Esophagus (tissue), 2 donors: ENCODE measurements around the gene CD109. TPM values are rescaled to one million over a fixed set of nuclear protein-coding genes. Genes with fewer than 3 reads are reported as not detected.
A peak's percentile ranks its signal among the peaks of the same experiment; 100 is the strongest.
"Not testable (repeated sequence)": the region's sequence is repeated elsewhere in the genome, so short reads cannot be mapped to it uniquely, and the experiment has no call there.

Experiments used
- H3K27ac ChIP-seq, 2 donors: one replicate each; pipeline ENCODE4 v1.5.1; 2013; ENCODE audit warnings: low read depth in 2 of 2, mild to moderate bottlenecking in 2 of 2, inconsistent platforms in 1 of 2, low read length in 1 of 2, moderate library complexity in 1 of 2
- H3K27me3 ChIP-seq, 2 donors: one replicate each; pipeline ENCODE4 v1.6.1; 2013; ENCODE audit warnings: low read length in 2 of 2, control low read depth in 1 of 2, mild to moderate bottlenecking in 1 of 2; ENCODE audit not compliant: insufficient read depth in 2 of 2, control insufficient read depth in 1 of 2
- H3K36me3 ChIP-seq, 2 donors: one replicate each; pipeline ENCODE4 v1.6.1; 2013; ENCODE audit warnings: low read length in 1 of 2; ENCODE audit not compliant: control insufficient read depth in 2 of 2, insufficient read depth in 2 of 2
- H3K4me1 ChIP-seq, 2 donors: one replicate each; pipeline ENCODE4 v1.6.1; 2013; ENCODE audit warnings: low read length in 1 of 2; ENCODE audit not compliant: control insufficient read depth in 2 of 2, insufficient read depth in 2 of 2
- H3K4me3 ChIP-seq, 2 donors: one replicate each; pipeline ENCODE4 v1.5.1; 2013; ENCODE audit warnings: low read length in 2 of 2, mild to moderate bottlenecking in 2 of 2, low read depth in 1 of 2, moderate library complexity in 1 of 2
- H3K9me3 ChIP-seq, 2 donors: one replicate each; pipeline ENCODE4 v1.6.1; 2013; ENCODE audit warnings: mild to moderate bottlenecking in 2 of 2, low read depth in 1 of 2, low read length in 1 of 2, moderate library complexity in 1 of 2; ENCODE audit not compliant: control insufficient read depth in 2 of 2, insufficient read depth in 1 of 2
- WGBS, 2 donors: extraction: QIAGEN DNeasy Blood & Tissue Kit; methylation state at CpG; one replicate each; pipeline ENCODE4 v1.1.7; 2013; 5-methylcytosine and 5-hydroxymethylcytosine counted together
- polyA plus RNA-seq, 2 donors: library from polyadenylated mRNA; stranded (reverse); fragments of 200-250 nt; gene quantifications; one replicate each; pipeline ENCODE4 v1.2.3, GENCODE V29; 2013
- donor health status: healthy with polysubstance abuse.
- donor health status: Bipolar disorder and iron deficiency.

CD109 gene
- polyA plus RNA-seq, 2 donors: 3.6 to 7.9 TPM

- 51 to 53% methylated on average over 9 of the region's 9 CpGs for WGBS, 2 donors
- no peaks in the 10 kb centered on the region for H3K36me3 ChIP-seq
- no peak overlapping the region for H3K27ac ChIP-seq
Measured at GRCh38 chr6:73722318-73723060, 26.5 kb downstream of the CD109 start.

GRCh38 chr6:73723480-73723879 lies 27.5 kb downstream of the CD109 start:
- WGBS, 2 donors: 92 to 93% methylated on average over 2 of the region's 2 CpGs
- not testable (repeated sequence) for H3K4me3 ChIP-seq, H3K9me3 ChIP-seq, H3K27me3 ChIP-seq, H3K4me1 ChIP-seq, H3K27ac ChIP-seq, H3K36me3 ChIP-seq

More at GRCh38 chr6:73722318-73723060, 26.5 kb downstream of the CD109 start:
- Histone ChIP-seq H3K27me3 (no peaks in the 10 kb centered on the region), H3K4me1 (no peaks in the 10 kb centered on the region), H3K9me3 (no peaks in the 10 kb centered on the region), H3K4me3 (no peak overlapping the region)

- WGBS, 2 donors: 61 to 71% methylated on average over 3 of the region's 3 CpGs
- Histone ChIP-seq H3K4me3 (no peak overlapping the region), H3K27me3 (no peaks in the 10 kb centered on the region), H3K27ac (peak overlapping the region in 1 of 2 donors; percentile 48), H3K36me3 (no peaks in the 10 kb centered on the region), H3K4me1 (no peaks in the 10 kb centered on the region), H3K9me3 (no peaks in the 10 kb centered on the region)
Measured at GRCh38 chr6:73724389-73724788, 28.4 kb downstream of the CD109 start.

GRCh38 chr6:73725192-73725591 lies 29.2 kb downstream of the CD109 start:
- not testable (repeated sequence) for H3K9me3 ChIP-seq, H3K36me3 ChIP-seq, H3K27ac ChIP-seq, H3K27me3 ChIP-seq, H3K4me1 ChIP-seq, H3K4me3 ChIP-seq
- WGBS, 2 donors: 38 to 45% methylated on average over 8 of the region's 8 CpGs

- Histone ChIP-seq H3K4me3 (no peak overlapping the region), H3K36me3 (no peaks in the 10 kb centered on the region), H3K27ac (no peak overlapping the region), H3K27me3 (no peaks in the 10 kb centered on the region), H3K4me1 (no peaks in the 10 kb centered on the region), H3K9me3 (no peaks in the 10 kb centered on the region)
- 87 to 90% methylated on average over 5 of the region's 5 CpGs for WGBS, 2 donors
Measured at GRCh38 chr6:73727114-73727513, 31.1 kb downstream of the CD109 start.

GRCh38 chr6:73728548-73729205 lies 32.7 kb downstream of the CD109 start:
- Histone ChIP-seq H3K9me3 (peaks cover 0 to under 1% of the 10 kb centered on the region in 2 donors), H3K27ac (no peak overlapping the region), H3K4me1 (no peaks in the 10 kb centered on the region), H3K4me3 (no peak overlapping the region), H3K36me3 (no peaks in the 10 kb centered on the region), H3K27me3 (no peaks in the 10 kb centered on the region)
- 75 to 78% methylated on average over 4 of the region's 4 CpGs for WGBS, 2 donors

GRCh38 chr6:73731285-73731684 lies 35.3 kb downstream of the CD109 start:
- Histone ChIP-seq H3K4me3 (no peak overlapping the region), H3K27me3 (no peaks in the 10 kb centered on the region), H3K4me1 (no peaks in the 10 kb centered on the region), H3K9me3 (peaks cover 0 to 2% of the 10 kb centered on the region in 2 donors), H3K36me3 (peaks cover 0 to 2% of the 10 kb centered on the region in 2 donors), H3K27ac (no peak overlapping the region)
- 86% methylated on average over 5 of the region's 5 CpGs for WGBS, 2 donors

- WGBS, 2 donors: 63 to 67% methylated on average over 6 of the region's 6 CpGs
- H3K36me3 ChIP-seq: peaks cover 0 to 2% of the 10 kb centered on the region in 2 donors
- no peaks in the 10 kb centered on the region for H3K4me1 ChIP-seq
Measured at GRCh38 chr6:73732845-73733675, 37.1 kb downstream of the CD109 start.

GRCh38 chr6:73733791-73734190 lies 37.8 kb downstream of the CD109 start:
- peaks cover 0 to 2% of the 10 kb centered on the region in 2 donors for H3K36me3 ChIP-seq
- 92 to 95% methylated on average over 6 of the region's 6 CpGs for WGBS, 2 donors
- H3K27me3 ChIP-seq: no peaks in the 10 kb centered on the region
- H3K27ac ChIP-seq: no peak overlapping the region
- peaks cover 0 to 2% of the 10 kb centered on the region in 2 donors for H3K9me3 ChIP-seq
- H3K4me1 ChIP-seq: no peaks in the 10 kb centered on the region
- H3K4me3 ChIP-seq: no peak overlapping the region

More at GRCh38 chr6:73732845-73733675, 37.1 kb downstream of the CD109 start:
- H3K4me3 ChIP-seq: no peak overlapping the region
- H3K9me3 ChIP-seq: peaks cover 0 to 2% of the 10 kb centered on the region in 2 donors
- H3K27me3 ChIP-seq: no peaks in the 10 kb centered on the region
- H3K27ac ChIP-seq: no peak overlapping the region
